GM21619 (cell line): Measurements from ENCODE around the gene SP1.
"Not testable (repeated sequence)": the region's sequence is repeated elsewhere in the genome, so short reads cannot be mapped to it uniquely, and the experiment has no call there.

ENCODE experiments used
- ATAC-seq: cut with Tn5 transposase; IDR thresholded peaks from one replicate; pipeline ENCODE4 v1.9.1; 2021; ENCODE audit not compliant: unreplicated experiment

The SP1 gene

DNA sequence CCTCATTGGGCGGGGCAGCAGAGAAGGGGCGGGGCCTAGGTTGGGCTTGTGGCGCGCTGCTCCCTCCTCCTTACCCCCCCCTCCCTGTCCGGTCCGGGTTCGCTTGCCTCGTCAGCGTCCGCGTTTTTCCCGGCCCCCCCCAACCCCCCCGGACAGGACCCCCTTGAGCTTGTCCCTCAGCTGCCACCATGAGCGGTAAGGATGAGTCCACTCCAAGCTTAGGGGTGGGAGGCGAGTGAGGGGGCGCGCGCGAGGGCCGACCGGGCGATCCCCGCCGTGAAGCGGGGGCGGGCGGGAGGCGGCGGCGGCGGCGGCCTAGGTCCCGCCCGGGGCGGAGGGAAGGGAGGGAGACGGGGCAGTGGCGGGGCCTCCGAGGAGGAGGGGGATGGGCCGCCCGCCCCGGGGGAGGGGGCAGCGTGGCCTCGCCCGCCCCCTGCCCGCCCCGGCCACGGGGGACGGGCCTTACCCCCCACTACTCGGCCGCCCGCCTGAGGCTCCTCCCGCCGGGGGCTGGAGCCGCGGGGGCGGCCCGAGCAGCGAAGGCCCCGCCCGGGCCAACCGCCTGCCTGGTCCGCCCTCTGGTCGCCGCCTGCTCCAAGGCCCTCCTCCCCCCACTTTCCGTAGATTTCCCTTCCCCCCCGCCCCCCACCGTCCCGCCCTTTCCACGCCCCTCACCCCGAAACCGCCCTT is at the start of gene SP1:
Gene SP1, plus strand, starts transcription at position 73 of the 690 bp plus-strand sequence. Its CDS starts 116 bp downstream, at position 189.
- peak; percentile 33 for ATAC-seq

DNA sequence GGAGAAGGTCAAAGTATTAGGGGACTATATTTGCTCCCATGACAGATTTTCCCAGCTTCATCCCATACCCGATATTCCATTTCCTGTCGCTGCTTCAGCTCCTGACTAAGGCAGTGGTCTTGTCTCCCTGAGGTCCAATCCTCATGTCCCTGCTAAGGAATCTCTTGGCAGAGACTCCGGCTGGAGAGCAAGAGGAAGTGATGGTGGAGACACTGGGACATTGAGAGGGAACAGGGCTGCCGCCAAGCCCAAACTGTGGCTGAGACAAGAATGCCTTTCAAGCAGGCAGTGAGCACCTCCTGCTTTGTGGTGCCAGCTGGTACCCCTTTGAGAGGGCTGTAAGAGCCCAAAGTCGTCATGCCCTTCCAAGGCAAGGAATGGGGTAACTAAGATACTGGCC is 49.3 kb upstream of the SP1 start:
- ATAC-seq, result no peak

GRCh38 chr12:53332339-53332738 is 47.6 kb upstream of the SP1 start:
- ATAC-seq, result not testable (repeated sequence)

GRCh38 chr12:53332744-53333143 is 47.2 kb upstream of the SP1 start:
- ATAC-seq, result no peak

DNA sequence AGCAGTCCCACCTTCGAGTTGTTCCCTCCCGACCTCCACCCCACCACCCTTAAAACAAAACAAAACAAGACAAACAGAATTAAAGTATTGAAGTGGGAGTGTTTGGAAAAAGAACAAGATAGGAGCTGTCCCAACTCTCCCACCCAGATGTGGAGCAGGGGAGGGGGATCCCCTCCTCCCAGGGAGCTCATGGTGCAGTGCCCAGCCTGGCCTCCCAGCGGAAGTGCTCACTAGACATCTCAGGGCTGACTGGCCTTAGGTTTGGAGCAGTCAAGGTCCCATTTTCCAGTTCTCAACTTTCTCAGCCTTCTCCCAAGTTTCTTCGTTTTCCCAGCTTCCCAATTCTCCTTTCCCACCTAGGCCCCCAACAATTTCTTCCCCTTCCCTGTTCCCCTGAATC is 46.7 kb upstream of the SP1 start:
- no peak for ATAC-seq

- no peak for ATAC-seq
Measured at GRCh38 chr12:53333845-53334244, 46.1 kb upstream of the SP1 start.

DNA sequence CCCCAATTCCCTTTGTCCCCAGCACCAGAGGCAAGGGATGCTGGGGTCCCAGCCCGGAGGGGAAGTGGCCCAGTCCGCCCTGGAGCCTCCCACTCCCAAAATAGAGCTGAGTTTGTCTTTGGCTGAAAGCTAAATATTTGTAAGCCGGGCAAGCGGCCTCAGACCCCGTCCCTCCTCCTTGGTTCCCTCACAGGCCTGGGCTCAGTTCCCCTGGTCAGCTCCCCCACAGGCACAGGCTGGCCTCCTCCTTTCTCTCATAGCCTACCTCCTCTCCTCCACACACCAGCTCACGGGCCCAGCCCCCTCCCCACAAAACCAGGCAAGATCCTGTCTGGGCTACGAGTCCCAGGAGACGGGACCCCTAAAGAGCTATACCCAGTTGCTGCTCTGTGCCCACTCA is 45.2 kb upstream of the SP1 start:
- ATAC-seq, result no peak

GRCh38 chr12:53336181-53336681 is 43.7 kb upstream of the SP1 start, which contains the start of gene SP7:
SP7 (minus strand) TSS chr12:53336354; CDS start chr12:53335646, 708 bp downstream.
- ATAC-seq, result no peak

- no peak for ATAC-seq
Measured at GRCh38 chr12:53338017-53338416, 42.0 kb upstream of the SP1 start.

DNA sequence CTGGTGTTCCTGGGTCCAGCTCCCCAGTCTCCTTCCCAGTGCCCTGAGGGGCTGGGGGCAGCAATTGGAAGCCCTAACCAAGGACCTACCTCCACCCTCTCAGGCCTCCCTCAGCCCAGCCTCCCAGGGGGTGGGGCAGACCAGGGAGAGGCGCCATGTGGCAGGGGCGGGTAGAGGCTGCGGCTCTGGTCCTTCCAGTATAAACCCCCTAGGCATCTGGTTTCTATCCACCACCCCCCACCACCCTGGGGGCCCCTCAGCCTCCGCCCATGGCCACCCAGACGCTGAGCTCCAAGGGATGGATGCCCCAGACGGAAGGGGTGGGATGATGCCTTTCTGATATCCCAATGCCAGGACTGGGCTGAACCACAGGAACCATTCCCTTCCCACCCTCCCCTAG is 41.1 kb upstream of the SP1 start:
- no peak for ATAC-seq

DNA sequence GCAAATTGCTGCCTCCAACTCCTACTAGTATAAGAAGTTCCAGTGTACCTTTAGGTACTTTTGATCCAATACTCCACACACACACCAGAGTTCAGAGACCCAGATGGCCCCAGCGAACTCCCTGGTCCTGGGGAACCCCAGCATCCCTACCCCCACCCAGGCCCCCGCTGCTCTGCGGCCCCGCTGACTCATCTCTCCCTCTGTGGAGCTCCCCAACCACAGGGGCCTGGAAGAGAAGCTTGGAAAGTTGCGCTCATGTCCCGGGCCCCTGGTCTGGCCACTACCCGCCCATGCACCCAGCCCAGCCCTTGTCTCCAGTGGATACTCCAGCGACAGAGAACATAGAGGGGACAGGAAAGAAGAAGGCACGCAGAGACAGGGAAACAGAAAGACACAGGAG is 39.6 kb upstream of the SP1 start:
- ATAC-seq, result no peak

GRCh38 chr12:53343449-53343848 is 36.5 kb upstream of the SP1 start:
- ATAC-seq, result no peak

DNA sequence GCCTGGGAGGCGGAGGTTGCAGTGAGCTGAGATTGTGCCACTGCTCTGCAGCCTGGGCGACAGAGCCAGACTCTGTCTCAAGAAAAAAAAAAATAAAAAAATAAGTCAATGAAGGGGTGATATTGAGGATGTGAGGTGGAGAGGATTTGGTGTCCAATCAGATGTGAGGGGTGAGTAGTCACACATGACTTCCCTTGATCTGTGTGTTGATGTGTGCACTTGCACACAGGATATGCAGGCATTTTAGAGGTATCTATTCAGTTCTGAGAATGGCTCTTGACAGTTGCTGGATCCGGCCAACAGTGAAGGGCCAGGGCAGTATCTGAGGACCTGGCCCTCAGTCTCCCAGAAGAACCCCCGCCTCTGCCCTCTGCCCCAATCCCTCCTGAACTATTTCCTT is 36.0 kb upstream of the SP1 start:
- ATAC-seq, result no peak

DNA sequence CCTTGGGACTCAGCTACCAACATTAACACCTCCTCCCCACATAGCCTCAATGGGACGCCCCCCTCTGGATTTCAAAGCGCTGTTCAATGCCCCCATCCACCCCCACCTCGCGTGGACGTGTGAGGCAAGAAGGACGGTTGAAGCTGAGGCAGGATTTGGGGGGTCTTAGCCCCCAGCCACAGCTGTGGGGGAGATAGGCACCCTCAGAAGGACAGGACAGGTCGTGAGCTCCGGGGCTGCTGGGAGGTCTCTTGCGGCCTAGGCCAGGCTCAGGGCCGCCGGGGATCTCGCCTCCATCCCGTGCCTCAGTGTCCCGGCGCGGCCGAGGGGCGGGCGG is 35.5 kb upstream of the SP1 start:
- ATAC-seq, result no peak

DNA sequence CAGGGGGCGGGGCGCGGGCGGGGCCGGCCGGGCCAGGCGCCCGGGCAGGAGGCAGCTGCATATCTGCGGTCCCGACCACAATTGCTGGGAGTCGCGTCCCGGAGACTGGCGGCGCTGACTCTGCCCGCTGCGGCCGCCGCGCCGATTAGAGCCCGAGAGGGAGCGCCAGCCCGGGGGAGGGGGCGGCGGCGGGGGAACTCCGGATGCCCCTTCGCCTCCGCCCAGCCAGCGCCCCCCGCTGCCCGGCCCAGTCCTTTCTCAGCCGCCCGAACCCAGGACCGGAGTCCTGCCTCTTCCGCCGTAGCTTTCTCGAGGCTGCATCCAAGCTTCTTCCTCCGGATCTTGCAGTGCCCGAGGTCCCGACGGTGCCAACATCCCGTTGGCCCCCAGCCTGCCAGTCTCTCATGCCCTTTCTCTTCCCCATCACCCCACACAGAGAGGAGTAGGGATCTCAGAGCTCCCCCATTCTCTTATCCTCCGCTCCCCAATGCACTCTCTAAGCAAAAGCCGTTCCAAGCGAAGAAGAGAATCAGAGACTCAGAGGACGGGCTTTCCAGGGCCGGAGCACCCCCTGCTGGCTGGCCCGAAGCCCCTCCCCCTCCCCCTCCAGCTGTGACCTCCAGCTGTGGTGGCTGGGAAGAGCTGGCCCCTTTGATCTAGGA is 35.0 kb upstream of the SP1 start:
- ATAC-seq, result peak; percentile 81

DNA sequence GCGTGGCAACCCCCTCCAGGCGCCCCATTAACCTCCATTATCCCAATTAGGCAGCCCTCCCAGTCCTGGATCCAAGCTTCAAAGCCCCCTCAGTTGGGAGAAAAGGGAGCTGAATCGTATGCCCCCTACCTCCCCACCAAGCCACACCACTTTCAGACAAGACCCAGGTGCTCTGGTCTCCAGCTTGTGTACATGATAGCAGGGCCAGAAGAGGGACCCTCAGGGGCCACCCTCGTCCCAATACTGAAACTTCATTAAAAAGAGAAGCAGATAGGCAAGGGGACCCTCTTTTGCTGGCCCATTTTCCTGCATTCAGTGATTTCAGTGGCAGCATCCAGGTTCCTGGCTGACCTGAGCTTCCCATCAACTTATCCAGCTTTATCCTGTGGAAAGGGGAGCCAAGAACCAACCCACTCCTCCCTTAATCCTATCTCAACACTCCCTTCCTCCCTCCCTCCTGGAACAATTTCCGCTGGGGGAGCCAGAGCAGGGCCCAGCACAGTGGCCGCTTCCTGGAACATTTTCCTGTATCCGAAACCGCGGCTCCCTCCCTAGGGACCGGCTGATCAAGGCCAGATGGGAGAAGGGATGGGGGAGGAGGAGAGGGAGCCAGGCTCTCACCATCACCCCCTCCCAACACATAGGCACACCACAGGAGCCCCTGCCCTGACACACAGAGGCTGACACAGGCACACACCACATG is 34.3 kb upstream of the SP1 start:
- no peak for ATAC-seq

- no peak for ATAC-seq
Measured at GRCh38 chr12:53346491-53346890, 33.5 kb upstream of the SP1 start.

- ATAC-seq, result no peak
Measured at GRCh38 chr12:53347905-53348304, 32.1 kb upstream of the SP1 start.

DNA sequence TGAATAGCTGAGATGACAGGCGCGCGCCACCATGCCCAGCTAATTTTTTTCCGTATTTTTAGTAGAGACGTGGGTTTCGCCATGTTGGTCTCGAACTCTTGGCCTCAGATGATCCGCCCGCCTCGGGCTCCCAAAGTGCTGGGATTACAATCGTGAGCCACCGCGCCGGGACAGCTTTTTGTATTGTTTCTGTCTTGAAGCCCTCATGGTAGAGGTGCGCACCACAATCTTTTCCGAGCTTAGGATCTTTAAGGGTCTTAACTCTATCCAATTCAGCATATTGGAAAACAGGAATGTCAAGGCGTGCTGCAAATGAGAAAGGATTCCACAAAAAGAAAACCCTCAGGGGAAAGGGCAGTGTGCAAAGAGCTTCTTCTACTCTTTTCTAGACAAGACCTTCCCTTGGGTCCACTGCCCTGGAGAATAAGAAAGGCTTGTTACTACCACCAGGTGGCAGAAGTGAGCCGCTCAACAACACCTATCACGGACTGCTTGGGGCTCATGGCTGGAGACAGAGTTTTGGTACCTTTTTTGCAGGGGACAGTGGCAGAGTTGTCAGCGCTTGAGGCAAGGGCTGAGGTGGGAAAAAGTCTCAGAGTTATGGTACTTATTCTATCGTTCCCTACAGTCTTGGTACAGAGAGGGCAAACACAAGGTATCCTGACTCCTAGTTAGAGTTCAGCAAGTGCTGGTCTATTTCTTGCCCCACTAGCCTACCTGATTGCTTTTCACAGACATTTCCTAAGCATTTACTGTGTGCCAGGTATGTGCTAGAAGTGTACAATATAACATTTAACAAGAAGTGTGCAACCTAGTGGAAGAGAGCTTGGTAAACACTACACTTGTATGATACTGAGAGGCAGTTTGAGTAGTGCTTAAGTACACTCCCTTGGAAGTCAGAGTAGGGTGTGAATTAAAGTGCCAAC is 27.4 kb upstream of the SP1 start:
- peak; percentile 74 for ATAC-seq

DNA sequence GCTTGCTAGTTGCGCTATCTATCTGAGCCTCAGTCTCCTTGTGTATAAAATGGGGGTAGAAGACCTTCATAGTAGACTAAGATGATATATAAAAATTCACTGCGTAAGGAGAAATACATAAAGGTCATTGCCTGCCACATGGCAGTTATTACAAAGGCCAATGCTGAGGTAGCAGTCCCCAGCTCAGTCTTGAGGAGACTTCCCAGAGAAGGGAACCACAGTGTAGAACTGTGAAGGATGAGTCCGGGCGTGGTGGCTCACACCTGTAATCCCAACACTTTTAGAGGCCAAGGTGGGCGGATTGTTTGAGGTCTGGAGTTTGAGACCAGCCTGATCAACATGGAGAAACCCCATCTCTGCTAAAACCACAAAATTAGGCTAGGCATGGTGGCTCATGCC is 26.7 kb upstream of the SP1 start:
- no peak for ATAC-seq

- ATAC-seq, result no peak
Measured at GRCh38 chr12:53355121-53355520, 24.9 kb upstream of the SP1 start.
